ENCODE data around the gene KIAA1191. TPM values are rescaled to one million over a fixed set of nuclear protein-coding genes. Genes with fewer than 3 reads are reported as not detected.
A peak's percentile ranks its signal among the peaks of the same experiment; 100 is the strongest.

Gene KIAA1191
- total RNA-seq, 1 donor from 2014 or later = 55.5 TPM

DNA sequence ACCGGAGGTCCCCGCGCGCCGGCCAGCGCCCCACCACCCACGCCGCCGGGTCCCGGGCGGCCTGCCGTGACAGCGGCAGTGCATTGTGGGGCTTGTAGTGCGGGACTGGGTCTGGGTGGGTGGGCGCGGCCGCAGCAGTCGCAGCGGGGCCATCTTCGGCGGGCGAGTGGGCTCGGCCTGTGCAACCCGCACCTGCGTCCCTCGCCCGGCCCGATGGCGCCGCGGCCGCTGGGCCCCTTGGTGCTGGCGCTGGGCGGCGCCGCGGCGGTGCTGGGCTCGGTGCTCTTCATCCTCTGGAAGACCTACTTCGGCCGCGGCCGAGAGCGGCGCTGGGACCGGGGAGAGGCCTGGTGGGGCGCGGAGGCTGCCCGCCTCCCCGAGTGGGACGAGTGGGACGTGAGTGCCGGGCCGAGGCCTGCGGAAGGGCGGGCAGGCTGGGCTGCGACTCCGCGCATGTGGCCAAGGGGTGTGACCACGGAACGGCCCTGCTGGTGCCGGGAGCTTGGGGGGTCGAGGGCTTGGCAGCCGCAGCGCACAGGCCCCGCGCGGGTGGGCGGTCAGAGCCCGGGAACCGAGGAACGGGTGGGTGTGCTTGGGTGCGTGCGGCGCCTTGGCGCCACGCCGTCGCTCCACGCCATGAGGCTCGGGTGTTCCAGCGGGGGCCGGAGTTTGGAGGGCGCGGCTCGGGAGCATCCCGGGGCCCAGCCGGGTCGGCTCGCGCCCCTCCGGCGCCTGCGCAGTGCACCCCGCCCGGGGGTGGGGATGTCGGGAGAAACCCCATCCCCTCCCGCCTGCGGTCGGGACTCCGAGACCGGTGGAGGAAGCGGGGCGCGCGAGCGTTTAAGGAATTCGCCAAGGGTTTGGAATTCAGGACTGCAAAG lies 4.0 kb upstream of the KIAA1191 start, which contains the start of gene ARL10:
Gene ARL10 (plus strand): TSS at position 137 of the 881 bp plus-strand sequence. CDS start 77 bp downstream, at position 214.
- Mint-ChIP-seq H3K36me3 (ENCODE audit: low read depth) (peaks cover 26% of the 10 kb centered on the region), H3K27ac (peak within 1 kb of the TSS; percentile 78), H3K27me3 (no peaks in the 10 kb centered on the region), H3K4me3 (peak within 1 kb of the TSS; percentile 80), H3K9me3 (no peaks in the 10 kb centered on the region), H3K4me1 (peaks cover 15% of the 10 kb centered on the region)
- intact Hi-C loops (cut with micrococcal nuclease) = loop anchor here (1.0 to 2.0 kb wide), 2 partner anchors 23 to 171 kb away; partner anchors contain the start of genes HIGD2A, NOP16 and RNF44
- DNase-seq = peak; percentile 89

DNA sequence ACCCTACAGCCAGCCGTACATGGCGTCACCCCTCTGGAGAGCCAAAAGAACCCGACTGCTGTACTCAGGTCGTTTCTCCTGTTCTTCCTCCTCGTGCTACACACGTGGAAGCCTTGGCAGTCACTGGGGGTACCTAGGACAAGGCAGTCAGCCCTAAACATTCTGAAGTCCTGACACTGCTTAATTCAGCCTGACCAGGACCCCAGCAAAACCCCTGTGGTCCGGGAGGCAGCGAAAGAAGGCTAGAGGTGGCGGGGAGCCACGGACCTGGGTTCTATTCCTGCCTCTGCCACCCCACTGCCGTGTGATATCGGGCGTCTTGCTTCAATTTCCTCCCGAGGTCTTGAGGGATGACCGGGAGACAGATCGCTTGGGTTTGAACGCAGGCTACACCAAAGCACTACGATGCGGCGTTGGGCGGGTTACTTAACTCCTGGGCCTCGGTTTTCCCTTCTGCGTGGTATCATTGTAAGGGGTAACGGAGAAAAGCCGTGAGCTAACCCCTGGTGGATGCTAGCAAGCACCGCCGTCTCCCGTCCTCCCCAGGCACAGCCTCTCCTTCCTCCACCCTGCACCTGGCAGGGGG lies 3.3 kb upstream of the KIAA1191 start:
- Mint-ChIP-seq H3K4me1 (peaks cover 15% of the 10 kb centered on the region), H3K36me3 (ENCODE audit: low read depth) (peaks cover 23% of the 10 kb centered on the region), H3K27me3 (no peaks in the 10 kb centered on the region), H3K27ac (peak overlapping the region; percentile 78), H3K9me3 (no peaks in the 10 kb centered on the region), H3K4me3 (peak overlapping the region; percentile 80)
- intact Hi-C loops (cut with micrococcal nuclease) = loop anchor here (1.0 to 2.0 kb wide), 2 partner anchors 23 to 172 kb away; partner anchors contain the start of genes HIGD2A, NOP16 and RNF44
- no peak for DNase-seq

DNA sequence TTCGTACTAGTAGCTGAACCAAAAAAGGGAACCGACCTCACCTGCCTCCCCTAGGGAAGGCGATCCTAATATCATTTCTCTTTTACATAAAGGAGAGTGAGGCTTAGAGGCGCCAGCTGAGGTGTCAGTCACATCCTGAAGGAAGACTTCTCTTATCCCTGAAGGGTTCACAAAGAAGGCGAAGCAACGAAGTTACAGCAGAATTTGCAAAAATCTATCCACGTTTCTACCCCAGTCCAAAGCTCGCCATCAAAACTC lies 598 bp upstream of the KIAA1191 start:
- Mint-ChIP-seq H3K27ac (peak overlapping the region; percentile 55), H3K4me1 (peaks cover 23% of the 10 kb centered on the region), H3K4me3 (peak overlapping the region; percentile 96), H3K36me3 (ENCODE audit: low read depth) (peaks cover 27% of the 10 kb centered on the region), H3K9me3 (no peaks in the 10 kb centered on the region), H3K27me3 (no peaks in the 10 kb centered on the region)
- no peak for DNase-seq
- intact Hi-C loops (cut with micrococcal nuclease) = no loop called here

DNA sequence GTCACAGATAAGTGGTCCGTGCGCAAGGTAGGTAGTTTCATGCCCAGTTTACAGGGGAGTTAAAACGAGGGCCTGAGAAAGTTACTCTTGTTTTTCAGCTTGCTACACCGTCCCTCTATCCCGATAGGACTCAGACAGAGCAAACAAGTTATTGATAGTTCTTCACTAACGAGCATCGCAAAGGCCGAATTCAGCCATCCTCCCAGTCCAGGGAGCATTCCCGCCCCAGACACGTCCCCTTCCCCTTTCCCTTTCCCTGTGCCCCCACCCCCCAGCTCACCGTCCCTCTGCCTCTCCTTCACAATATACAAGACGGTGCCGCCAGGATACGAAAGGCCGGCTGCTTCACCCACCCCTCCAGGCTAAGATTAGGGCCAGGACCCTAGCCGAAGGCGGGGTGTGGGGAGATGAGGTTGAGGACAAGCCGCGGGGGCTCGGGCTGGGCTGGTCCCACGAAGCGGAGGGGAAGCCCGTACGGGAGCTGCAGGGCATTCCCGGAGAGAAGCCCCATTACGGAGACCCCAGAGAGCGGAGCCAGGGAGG lies 599 bp downstream of the KIAA1191 start:
- Mint-ChIP-seq H3K27me3 (no peaks in the 10 kb centered on the region), H3K4me1 (peaks cover 19% of the 10 kb centered on the region), H3K27ac (peak overlapping the region; percentile 93), H3K9me3 (no peaks in the 10 kb centered on the region), H3K4me3 (peak overlapping the region; percentile 96), H3K36me3 (ENCODE audit: low read depth) (peaks cover 24% of the 10 kb centered on the region)
- intact Hi-C loops (cut with micrococcal nuclease) = loop anchor here (1.0 to 2.0 kb wide), 3 partner anchors 27 to 126 kb away; partner anchors contain the start of genes FAF2, HIGD2A and NOP16
- DNase-seq = no peak

DNA sequence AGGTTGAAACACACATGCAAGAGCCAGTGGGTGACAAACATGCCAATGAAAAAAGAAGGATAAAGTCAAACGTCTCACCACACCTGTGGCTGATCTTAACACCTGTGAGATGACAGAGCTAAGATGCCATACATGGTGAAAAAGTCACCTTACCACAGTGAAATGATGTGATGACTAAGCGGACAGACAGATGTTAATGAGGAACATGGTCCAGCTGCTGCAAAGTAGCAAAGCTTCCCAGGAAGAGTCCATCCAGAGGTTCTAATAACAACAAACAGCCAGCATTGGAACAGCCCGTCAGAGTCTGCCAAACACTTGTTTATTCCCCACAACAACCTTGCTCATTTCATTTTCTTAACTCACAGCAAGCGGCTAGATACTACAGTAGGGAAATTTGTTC lies 1.9 kb downstream of the KIAA1191 start:
- Mint-ChIP-seq H3K4me1 (peaks cover 19% of the 10 kb centered on the region), H3K4me3 (peak overlapping the region; percentile 96)

DNA sequence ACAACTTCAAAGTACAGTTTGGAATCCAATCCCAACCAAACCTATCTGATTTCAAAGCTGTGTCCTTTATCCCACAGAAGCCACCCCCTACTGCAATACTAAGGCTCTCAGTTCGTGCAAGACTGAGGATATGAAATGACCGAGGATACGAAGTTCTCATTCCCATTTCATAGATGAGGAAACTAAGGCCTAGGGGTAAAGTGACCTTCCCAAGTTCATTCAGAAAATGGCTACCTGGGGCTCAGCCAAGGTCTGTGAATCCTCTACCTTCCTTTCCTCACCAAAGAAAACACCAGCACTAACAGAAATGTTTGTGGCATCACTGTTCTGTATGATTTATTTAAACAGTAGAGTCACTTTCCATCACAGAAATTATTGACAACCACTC lies 5.4 kb downstream of the KIAA1191 start:
- DNase-seq = no peak
- Mint-ChIP-seq H3K4me3 (no peak overlapping the region), H3K27ac (no peak overlapping the region), H3K36me3 (ENCODE audit: low read depth) (peaks cover 53% of the 10 kb centered on the region), H3K9me3 (no peaks in the 10 kb centered on the region), H3K4me1 (peaks cover 14% of the 10 kb centered on the region), H3K27me3 (no peaks in the 10 kb centered on the region)
- intact Hi-C loops (cut with micrococcal nuclease) = no loop called here

More for the DNA sequence above, 1.9 kb downstream of the KIAA1191 start:
- H3K27ac Mint-ChIP-seq = peak overlapping the region; percentile 75
- H3K9me3 Mint-ChIP-seq = no peaks in the 10 kb centered on the region
- H3K36me3 Mint-ChIP-seq (ENCODE audit: low read depth) = peaks cover 28% of the 10 kb centered on the region
- intact Hi-C loops (cut with micrococcal nuclease) = loop anchor here (2.0 kb wide), 2 partner anchors 89 to 125 kb away; partner anchors contain the start of gene FAF2
- no peaks in the 10 kb centered on the region for H3K27me3 Mint-ChIP-seq
- DNase-seq = no peak

DNA sequence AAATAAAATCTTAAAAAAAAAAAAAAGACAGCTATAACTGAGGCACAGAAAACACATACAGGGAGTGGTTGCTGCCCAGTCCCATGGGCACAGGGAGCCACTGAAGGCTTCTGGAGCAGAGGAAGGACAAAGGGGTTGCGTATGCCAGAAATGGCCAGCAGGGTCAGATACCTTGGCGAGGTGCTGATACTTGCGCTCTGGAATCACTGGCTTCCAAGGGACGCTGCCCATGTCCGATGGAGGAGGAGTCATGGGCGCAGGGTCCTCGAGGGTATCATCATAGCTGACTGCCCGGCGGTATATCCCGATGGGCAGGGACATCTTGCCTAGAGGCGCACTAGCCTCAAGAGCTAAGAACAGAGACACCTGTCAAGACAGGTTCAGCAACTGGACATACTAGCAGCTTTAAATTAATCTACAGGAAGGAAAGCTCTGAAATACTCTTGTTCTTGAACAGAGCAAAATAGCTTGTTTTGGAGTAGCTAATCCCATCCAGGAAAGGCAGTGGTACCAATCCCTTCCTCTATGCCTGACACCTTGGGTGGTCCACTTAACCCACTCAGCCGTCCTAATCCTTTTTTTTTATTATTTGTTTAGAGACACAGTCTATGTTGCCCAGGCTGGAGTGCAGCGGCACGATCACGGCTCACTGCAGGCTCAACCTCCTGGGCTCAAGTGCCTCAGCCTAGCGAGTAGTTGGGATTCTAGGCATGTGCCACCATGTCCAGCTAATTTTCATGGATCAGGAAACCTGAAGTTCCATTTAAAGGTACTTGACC lies 6.0 kb downstream of the KIAA1191 start:
- Mint-ChIP-seq H3K36me3 (ENCODE audit: low read depth) (peaks cover 57% of the 10 kb centered on the region), H3K27me3 (no peaks in the 10 kb centered on the region), H3K9me3 (no peaks in the 10 kb centered on the region), H3K27ac (no peak overlapping the region), H3K4me3 (no peak overlapping the region), H3K4me1 (peaks cover 14% of the 10 kb centered on the region)
- intact Hi-C loops (cut with micrococcal nuclease) = no loop called here
- no peak for DNase-seq

DNA sequence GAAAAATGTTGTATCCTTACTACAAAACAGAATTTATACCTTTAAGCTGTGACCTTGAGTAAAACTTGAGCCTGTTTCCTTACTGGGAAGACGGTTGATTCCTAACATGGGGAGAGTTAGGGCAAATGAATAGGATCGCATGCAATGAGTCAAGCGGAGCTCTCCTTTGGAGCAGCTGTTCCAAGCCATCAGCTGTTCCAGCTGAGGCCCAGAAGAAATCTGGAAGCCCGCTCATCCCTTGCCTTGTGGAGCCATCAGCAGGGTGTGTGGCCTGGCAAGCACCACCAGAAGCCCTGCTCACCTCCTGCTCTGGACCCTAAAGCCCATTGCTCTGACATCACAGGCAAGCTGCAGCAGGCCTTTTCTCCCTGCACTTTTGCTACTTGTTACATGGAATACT lies 8.0 kb downstream of the KIAA1191 start:
- H3K4me3 Mint-ChIP-seq = no peak overlapping the region
- no peak for DNase-seq
- no peak overlapping the region for H3K27ac Mint-ChIP-seq
- H3K27me3 Mint-ChIP-seq = no peaks in the 10 kb centered on the region
- intact Hi-C loops (cut with micrococcal nuclease) = no loop called here
- H3K4me1 Mint-ChIP-seq = peaks cover 9% of the 10 kb centered on the region
- H3K36me3 Mint-ChIP-seq (ENCODE audit: low read depth) = peaks cover 68% of the 10 kb centered on the region
- no peaks in the 10 kb centered on the region for H3K9me3 Mint-ChIP-seq

DNA sequence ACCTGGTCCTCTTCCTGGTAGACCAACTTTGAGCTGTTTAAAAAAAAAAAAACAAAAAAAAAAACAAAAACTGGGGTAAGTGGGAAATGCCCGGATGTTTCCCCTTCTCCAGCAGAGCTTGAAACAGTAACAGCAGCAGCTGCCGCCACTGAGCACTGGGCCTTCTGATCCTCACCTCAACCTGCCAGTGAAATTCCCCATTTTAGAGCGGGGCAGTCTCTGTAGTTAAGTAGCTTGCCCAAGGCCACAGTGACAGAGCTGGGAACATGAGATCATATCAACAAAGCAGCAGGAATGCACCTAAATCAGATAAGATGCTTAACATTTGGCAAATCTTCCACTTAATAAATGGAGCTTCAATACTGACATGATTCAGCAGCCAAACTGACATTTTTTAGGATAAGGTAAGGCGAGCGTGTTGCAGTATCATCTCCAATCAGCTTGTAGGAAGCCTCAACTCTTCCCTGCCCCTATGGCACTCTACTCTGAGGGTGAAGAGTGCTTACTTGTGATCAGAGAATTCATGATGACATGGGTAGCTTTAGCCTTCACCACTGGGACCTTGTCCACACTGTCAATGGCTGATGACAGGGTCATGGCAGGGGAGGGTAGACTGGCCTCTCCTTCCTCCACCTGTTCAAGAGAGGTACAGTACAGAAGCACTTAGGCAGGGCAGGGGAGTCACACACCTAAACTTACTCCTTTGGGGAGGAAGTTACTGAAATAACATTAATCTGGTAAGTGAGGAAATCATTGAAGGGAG lies 9.3 kb downstream of the KIAA1191 start:
- no peak for DNase-seq
- H3K4me3 Mint-ChIP-seq = no peak overlapping the region
- peaks cover 66% of the 10 kb centered on the region for H3K36me3 Mint-ChIP-seq (ENCODE audit: low read depth)
- H3K27me3 Mint-ChIP-seq = no peaks in the 10 kb centered on the region
- intact Hi-C loops (cut with micrococcal nuclease) = no loop called here
- H3K9me3 Mint-ChIP-seq = no peaks in the 10 kb centered on the region
- H3K4me1 Mint-ChIP-seq = peaks cover under 1% of the 10 kb centered on the region
- no peak overlapping the region for H3K27ac Mint-ChIP-seq

DNA sequence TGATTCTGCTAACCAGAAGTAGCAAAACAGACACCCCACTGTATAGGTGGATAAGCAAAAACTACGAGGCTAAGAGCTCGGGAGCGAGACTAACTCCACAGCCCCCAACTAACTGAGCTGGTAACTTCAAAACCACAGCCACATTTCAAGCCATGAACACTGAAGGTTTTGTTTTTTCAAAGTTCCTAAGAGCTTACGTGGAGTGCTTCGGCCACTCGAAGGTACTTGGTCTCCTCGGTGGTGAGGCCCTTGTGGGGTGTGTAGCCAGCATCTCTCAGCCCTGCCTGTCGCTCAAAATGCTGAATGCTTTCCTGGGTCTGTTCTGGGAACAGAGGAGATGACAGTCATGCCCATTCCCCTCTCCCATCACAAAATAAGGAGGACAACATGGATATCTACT lies 11.1 kb downstream of the KIAA1191 start:
- Mint-ChIP-seq H3K27ac (no peak overlapping the region), H3K36me3 (ENCODE audit: low read depth) (peaks cover 72% of the 10 kb centered on the region)

DNA sequence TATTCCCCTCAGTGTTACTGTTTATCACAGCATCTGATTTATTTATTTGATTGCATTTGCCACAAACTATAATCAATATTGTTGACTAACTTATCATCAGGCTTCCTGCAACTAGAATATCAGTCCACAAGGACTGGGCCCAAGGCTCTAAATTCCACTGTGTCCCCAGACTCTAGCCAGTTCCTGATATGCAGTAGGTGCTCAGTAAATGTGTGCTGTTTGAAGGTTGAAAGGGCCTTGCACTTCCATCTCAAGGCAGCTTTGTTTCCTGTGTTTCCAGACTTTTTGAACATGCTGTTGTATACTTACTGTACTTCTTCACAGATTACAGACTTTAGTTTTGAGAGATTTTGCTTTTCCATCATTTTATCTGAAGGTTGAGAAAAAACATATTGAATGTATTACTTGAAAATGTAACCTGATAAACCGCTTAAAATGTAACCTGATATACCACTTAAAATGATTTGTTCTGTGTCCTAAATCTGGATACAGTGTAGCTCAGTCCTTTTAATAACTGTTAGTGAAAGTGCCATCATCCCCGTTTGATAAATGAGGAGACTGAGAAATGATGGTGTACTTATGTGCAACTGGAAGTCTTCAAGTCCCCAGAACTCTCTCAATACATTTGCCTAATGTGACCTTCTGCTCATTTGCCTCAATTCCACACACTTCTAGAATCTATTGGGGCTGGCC lies 18.7 kb downstream of the KIAA1191 start:
- no peak overlapping the region for H3K4me3 Mint-ChIP-seq
- no peak for DNase-seq
- H3K4me1 Mint-ChIP-seq = no peaks in the 10 kb centered on the region
- no peaks in the 10 kb centered on the region for H3K9me3 Mint-ChIP-seq
- H3K27me3 Mint-ChIP-seq = no peaks in the 10 kb centered on the region
- peaks cover 30% of the 10 kb centered on the region for H3K36me3 Mint-ChIP-seq (ENCODE audit: low read depth)
- intact Hi-C loops (cut with micrococcal nuclease) = no loop called here
- H3K27ac Mint-ChIP-seq = no peak overlapping the region

More for the DNA sequence above, 11.1 kb downstream of the KIAA1191 start:
- Mint-ChIP-seq H3K9me3 (no peaks in the 10 kb centered on the region), H3K4me1 (no peaks in the 10 kb centered on the region), H3K4me3 (no peak overlapping the region), H3K27me3 (no peaks in the 10 kb centered on the region)
- intact Hi-C loops (cut with micrococcal nuclease) = no loop called here
- no peak for DNase-seq

DNA sequence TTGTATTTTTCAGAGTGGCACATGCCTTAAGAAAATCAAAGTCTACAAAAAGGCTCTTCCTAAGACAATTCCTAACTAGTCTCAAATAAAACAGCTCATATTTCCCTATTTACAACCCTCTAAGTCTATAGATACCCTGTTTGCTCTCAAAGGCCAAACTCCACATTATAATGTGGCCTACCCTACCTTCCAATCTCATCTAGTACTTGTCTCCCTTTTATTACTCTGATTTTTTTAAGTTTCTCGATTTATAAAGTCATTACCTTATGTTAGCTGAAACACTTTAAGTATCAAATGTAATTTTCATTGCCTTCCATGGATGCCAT lies 19.4 kb downstream of the KIAA1191 start:
- Mint-ChIP-seq H3K36me3 (ENCODE audit: low read depth) (peaks cover 32% of the 10 kb centered on the region), H3K4me1 (no peaks in the 10 kb centered on the region), H3K9me3 (no peaks in the 10 kb centered on the region), H3K27me3 (no peaks in the 10 kb centered on the region), H3K27ac (no peak overlapping the region), H3K4me3 (no peak overlapping the region)
- intact Hi-C loops (cut with micrococcal nuclease) = no loop called here
- DNase-seq = no peak

Measured in activated CD4-positive, alpha-beta T cell treated with anti-CD3 and anti-CD28 coated beads, Interleukin-2, amount 10 ng/mL, durations not matched to agents 24 days and 14 days (primary cell).